Smooth muscle cell (in vitro differentiated cells): ENCODE data around the gene PLD1. TPM values are rescaled to one million over a fixed set of nuclear protein-coding genes. Genes with fewer than 3 reads are reported as not detected.

Experiments
- DNase-seq: peaks from one replicate; lab custom pipeline; 2025; ENCODE audit not compliant: unreplicated experiment; lab: John Stamatoyannopoulos, UW
- H2AFZ ChIP-seq: fragments of 200-600 bp; sonication (generic); 2 replicates; pipeline ENCODE4 v1.6.0; 2016; ENCODE audit warnings: antibody characterized with exemption, low read depth, mild to moderate bottlenecking
- H3F3A ChIP-seq: fragments of 200-600 bp; sonication (generic); 2 replicates; pipeline ENCODE4 v1.6.0; 2017; ENCODE audit warnings: antibody characterized with exemption, low read depth
- H3K27ac ChIP-seq: fragments of 200-600 bp; sonication (generic); 2 replicates; pipeline ENCODE4 v1.5.1; 2016; ENCODE audit warnings: low read depth, mild to moderate bottlenecking
- H3K27me3 ChIP-seq: fragments of 200-600 bp; sonication (generic); 2 replicates; pipeline ENCODE4 v1.6.1; 2016; ENCODE audit warnings: low read depth, mild to moderate bottlenecking
- H3K36me3 ChIP-seq: fragments of 200-600 bp; sonication (generic); 2 replicates; pipeline ENCODE4 v1.5.1; 2016; ENCODE audit warnings: low read depth
- H3K4me1 ChIP-seq: fragments of 200-600 bp; sonication (generic); 2 replicates; pipeline ENCODE4 v1.5.1; 2016; ENCODE audit warnings: low read depth
- H3K4me2 ChIP-seq: fragments of 200-600 bp; sonication (generic); 2 replicates; pipeline ENCODE4 v1.6.0; 2016; ENCODE audit warnings: mild to moderate bottlenecking
- H3K4me3 ChIP-seq: fragments of 200-600 bp; sonication (generic); 2 replicates; pipeline ENCODE4 v1.5.1; 2016; ENCODE audit warnings: mild to moderate bottlenecking
- H3K79me2 ChIP-seq: fragments of 200-600 bp; sonication (generic); 2 replicates; pipeline ENCODE4 v1.6.0; 2016; ENCODE audit warnings: low read depth, mild to moderate bottlenecking
- H3K9ac ChIP-seq: fragments of 200-600 bp; sonication (generic); 2 replicates; pipeline ENCODE4 v1.6.0; 2016; ENCODE audit warnings: low read depth
- H3K9me3 ChIP-seq: fragments of 200-600 bp; sonication (generic); replicated peaks from 2 replicates; pipeline ENCODE4 v1.5.1; 2016; ENCODE audit warnings: low read depth
- H4K20me1 ChIP-seq: fragments of 200-600 bp; sonication (generic); 2 replicates; pipeline ENCODE4 v1.6.0; 2016; ENCODE audit warnings: low read depth
- CTCF ChIP-seq: fragments of 200-600 bp; sonication (generic); IDR thresholded peaks from 2 replicates; pipeline ENCODE4 v1.5.1; 2017; ENCODE audit warnings: borderline replicate concordance, mild to moderate bottlenecking, antibody characterized with exemption; ENCODE audit not compliant: insufficient read depth, poor library complexity, severe bottlenecking
- WGBS: methylation state at CpG from one replicate; pipeline ENCODE4 v1.1.7; 2016; ENCODE audit warnings: low lambda C conversion rate; 5-methylcytosine and 5-hydroxymethylcytosine counted together
- polyA plus RNA-seq: library from polyadenylated mRNA; unstranded; fragments of >200 nt; fragmentation: Nextera tagmentation; extraction: Ambion mirVana; gene quantifications from 2 replicates; pipeline ENCODE4 v1.2.1, GENCODE V29; 2016
- total RNA-seq: library from RNA; depleted of rRNA; stranded (reverse); fragments of >200 nt; gene quantifications from 2 replicates; pipeline ENCODE4 v1.2.3, GENCODE V29; 2014

PLD1 gene
- total and polyA plus RNA-seq, 2 experiments from 2014 or later = 15.2 to 36.1 TPM

- Histone ChIP-seq H3K4me1 (no peaks in the 10 kb centered on the region), H3F3A (no peaks in the 10 kb centered on the region), H3K9ac (no peak overlapping the region), H3K4me3 (no peak overlapping the region), H3K79me2 (no peaks in the 10 kb centered on the region), H4K20me1 (no peaks in the 10 kb centered on the region), H3K4me2 (no peak overlapping the region), H3K27me3 (no peaks in the 10 kb centered on the region), H3K36me3 (peaks cover 8% of the 10 kb centered on the region), H3K27ac (no peak overlapping the region), H2AFZ (no peak overlapping the region), H3K9me3 (no peaks in the 10 kb centered on the region)
- DNase-seq = no peak
- 92% methylated on average over 6 of the region's 6 CpGs for WGBS
- no peak for TF ChIP-seq CTCF
Observed at GRCh38 chr3:171685116-171685895, 125.0 kb downstream of the PLD1 start.

- TF ChIP-seq CTCF = no peak
- H3K27me3 ChIP-seq = no peaks in the 10 kb centered on the region
- H3K4me3 ChIP-seq = no peak overlapping the region
- H3K4me2 ChIP-seq = no peak overlapping the region
- no peaks in the 10 kb centered on the region for H3F3A ChIP-seq
- H3K9ac ChIP-seq = no peak overlapping the region
- no peaks in the 10 kb centered on the region for H3K4me1 ChIP-seq
- no peaks in the 10 kb centered on the region for H4K20me1 ChIP-seq
- no peaks in the 10 kb centered on the region for H3K9me3 ChIP-seq
- no peak for DNase-seq
- H3K27ac ChIP-seq = no peak overlapping the region
- WGBS = 98% methylated on average over 2 of the region's 2 CpGs
- no peaks in the 10 kb centered on the region for H3K79me2 ChIP-seq
- H2AFZ ChIP-seq = no peak overlapping the region
- H3K36me3 ChIP-seq = peaks cover 8% of the 10 kb centered on the region
Observed at GRCh38 chr3:171684221-171684620, 126.1 kb downstream of the PLD1 start.

GRCh38 chr3:171682743-171683142 is 127.5 kb downstream of the PLD1 start:
- H3K27ac ChIP-seq = no peak overlapping the region
- WGBS = 94% methylated on average over 3 of the region's 3 CpGs
- DNase-seq = no peak
- peaks cover 8% of the 10 kb centered on the region for H3K36me3 ChIP-seq
- no peaks in the 10 kb centered on the region for H3K27me3 ChIP-seq
- no peak overlapping the region for H2AFZ ChIP-seq
- no peaks in the 10 kb centered on the region for H3K4me1 ChIP-seq
- H3K9ac ChIP-seq = no peak overlapping the region
- no peak overlapping the region for H3K4me3 ChIP-seq
- no peaks in the 10 kb centered on the region for H3K79me2 ChIP-seq
- no peaks in the 10 kb centered on the region for H3F3A ChIP-seq
- H3K9me3 ChIP-seq = no peaks in the 10 kb centered on the region
- no peak for TF ChIP-seq CTCF
- H4K20me1 ChIP-seq = no peaks in the 10 kb centered on the region
- no peak overlapping the region for H3K4me2 ChIP-seq
